Measurements from ENCODE around the gene STRA6.

The STRA6 gene

DNA sequence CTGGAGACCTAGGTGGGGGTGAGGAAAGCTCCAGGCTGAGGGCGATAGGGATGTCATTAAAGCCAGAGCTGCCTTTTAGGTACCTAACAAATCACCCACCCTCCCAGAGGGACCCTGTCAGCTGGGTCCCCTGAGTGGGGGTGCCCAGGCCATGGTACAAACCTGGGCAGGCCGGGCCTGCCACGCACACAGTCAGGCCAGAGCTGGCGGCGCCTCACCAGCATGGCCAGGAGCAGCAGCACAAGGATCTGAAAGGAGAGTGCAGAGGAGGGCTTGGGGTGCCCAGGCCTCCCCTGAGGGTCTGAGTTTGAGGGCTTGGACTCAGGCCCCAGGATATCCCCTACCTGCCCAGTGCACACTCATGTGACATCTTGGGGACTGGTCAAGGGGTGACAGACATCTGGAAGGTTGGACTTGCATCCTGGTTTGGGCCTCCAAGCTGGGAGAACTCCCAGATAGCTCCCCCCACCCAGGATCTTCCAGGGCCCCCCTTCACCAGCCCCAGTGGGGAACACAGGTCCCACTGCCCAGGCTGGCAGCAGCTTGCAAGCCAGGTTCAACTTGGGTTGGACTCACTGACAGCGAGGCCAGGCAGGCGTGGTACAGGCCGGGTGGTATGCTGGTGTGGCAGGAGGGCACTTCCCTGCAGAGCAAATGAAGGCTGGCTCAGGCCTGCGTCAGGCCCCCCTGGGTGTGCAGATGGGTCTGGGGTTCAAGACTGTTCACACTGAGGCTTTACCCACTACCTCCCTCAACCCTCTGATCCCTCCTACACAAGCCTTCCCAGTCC is 5.2 kb downstream of the STRA6 start:
- TF ChIP-seq, protein P1, sequence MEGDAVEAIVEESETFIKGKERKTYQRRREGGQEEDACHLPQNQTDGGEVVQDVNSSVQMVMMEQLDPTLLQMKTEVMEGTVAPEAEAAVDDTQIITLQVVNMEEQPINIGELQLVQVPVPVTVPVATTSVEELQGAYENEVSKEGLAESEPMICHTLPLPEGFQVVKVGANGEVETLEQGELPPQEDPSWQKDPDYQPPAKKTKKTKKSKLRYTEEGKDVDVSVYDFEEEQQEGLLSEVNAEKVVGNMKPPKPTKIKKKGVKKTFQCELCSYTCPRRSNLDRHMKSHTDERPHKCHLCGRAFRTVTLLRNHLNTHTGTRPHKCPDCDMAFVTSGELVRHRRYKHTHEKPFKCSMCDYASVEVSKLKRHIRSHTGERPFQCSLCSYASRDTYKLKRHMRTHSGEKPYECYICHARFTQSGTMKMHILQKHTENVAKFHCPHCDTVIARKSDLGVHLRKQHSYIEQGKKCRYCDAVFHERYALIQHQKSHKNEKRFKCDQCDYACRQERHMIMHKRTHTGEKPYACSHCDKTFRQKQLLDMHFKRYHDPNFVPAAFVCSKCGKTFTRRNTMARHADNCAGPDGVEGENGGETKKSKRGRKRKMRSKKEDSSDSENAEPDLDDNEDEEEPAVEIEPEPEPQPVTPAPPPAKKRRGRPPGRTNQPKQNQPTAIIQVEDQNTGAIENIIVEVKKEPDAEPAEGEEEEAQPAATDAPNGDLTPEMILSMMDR (IDR thresholded peaks at IDR 0.05; ENCODE audit: low read depth, low read length): no peak
- no peak overlapping the region for H3K4me3 ChIP-seq (ENCODE audit: low read depth, low read length)

- H3K4me3 ChIP-seq (ENCODE audit: low read depth, low read length): no peak overlapping the region
- TF ChIP-seq, protein P1 (IDR thresholded peaks at IDR 0.05; ENCODE audit: low read depth, low read length): no peak
Measured at GRCh38 chr15:74196175-74196574, 6.4 kb downstream of the STRA6 start.

- TF ChIP-seq, protein P1 (IDR thresholded peaks at IDR 0.05; ENCODE audit: low read depth, low read length): no peak
Measured at GRCh38 chr15:74194572-74195559, 7.7 kb downstream of the STRA6 start.

GRCh38 chr15:74193905-74194304 is 8.7 kb downstream of the STRA6 start:
- TF ChIP-seq, protein P1 (IDR thresholded peaks at IDR 0.05; ENCODE audit: low read depth, low read length): no peak

More at GRCh38 chr15:74194572-74195559, 7.7 kb downstream of the STRA6 start:
- no peak overlapping the region for H3K4me3 ChIP-seq (ENCODE audit: low read depth, low read length)

DNA sequence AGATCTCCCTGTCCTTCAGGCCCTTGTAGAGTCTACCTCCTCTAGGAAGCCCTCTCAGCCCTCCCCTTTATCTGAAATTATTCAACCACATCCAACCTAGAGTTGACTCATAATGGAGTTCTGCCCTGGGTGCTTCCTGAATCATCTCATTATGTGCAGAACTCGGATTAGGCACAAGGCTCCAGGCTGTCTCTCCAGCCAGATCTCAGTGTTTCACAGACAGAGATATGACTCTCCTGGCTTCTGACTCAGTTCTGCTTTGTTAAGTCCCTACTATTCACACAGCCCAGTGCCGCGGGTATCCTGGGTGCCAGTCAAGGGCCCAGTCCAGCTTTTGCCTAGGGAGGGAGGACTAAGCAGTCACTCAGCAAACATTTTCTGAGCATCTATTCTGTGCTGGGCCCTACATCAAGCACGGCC is 9.3 kb downstream of the STRA6 start:
- TF ChIP-seq, protein P1 (IDR thresholded peaks at IDR 0.05; ENCODE audit: low read depth, low read length): no peak
- H3K4me3 ChIP-seq (ENCODE audit: low read depth, low read length): no peak overlapping the region

More at GRCh38 chr15:74193905-74194304, 8.7 kb downstream of the STRA6 start:
- no peak overlapping the region for H3K4me3 ChIP-seq (ENCODE audit: low read depth, low read length)

DNA sequence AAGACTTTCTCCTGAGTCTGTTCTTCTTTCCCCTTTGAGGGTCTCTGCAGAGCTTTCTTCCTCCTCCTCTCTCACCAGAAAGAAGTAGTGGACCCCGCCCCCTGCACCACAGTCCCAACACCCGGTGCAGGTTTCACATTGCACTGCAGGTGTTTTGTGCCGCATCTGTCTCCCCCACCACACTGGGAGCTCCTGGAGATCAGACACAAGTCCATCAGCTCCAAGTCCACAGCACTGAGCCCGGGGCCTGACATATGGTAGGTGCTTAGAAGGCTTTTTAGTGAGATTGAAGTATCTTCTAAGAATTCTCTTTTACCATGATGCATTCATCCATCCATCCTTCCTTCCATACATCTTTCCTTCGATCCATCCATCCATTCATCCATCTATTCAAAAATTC is 9.8 kb downstream of the STRA6 start:
- TF ChIP-seq, protein P1 (IDR thresholded peaks at IDR 0.05; ENCODE audit: low read depth, low read length): no peak
- no peak overlapping the region for H3K4me3 ChIP-seq (ENCODE audit: low read depth, low read length)

All from WI38 (cell line).